ENCODE data around the gene SLC30A5. TPM values are rescaled to one million over a fixed set of nuclear protein-coding genes. Genes with fewer than 3 reads are reported as not detected.
"Not testable (repeated sequence)": the region's sequence is repeated elsewhere in the genome, so short reads cannot be mapped to it uniquely, and the experiment has no call there.

The SLC30A5 gene
- polyA plus RNA-seq, 2 donors = 18.2 to 20.2 TPM

- 73 to 83% methylated on average over 12 to 14 of the region's 14 CpGs for WGBS, 2 donors
- Histone ChIP-seq H3K4me3 (ENCODE audit: low read depth in 1 of 2, low read length in 2 of 2) (no peak overlapping the region), H3K27ac (ENCODE audit: low read depth in 2 of 2, low read length in 1 of 2) (no peak overlapping the region)
These were observed 18.2 kb upstream of the SLC30A5 start for GRCh38 chr5:69075522-69076179.

GRCh38 chr5:69078921-69079540, 14.8 kb upstream of the SLC30A5 start:
- H3K4me1 ChIP-seq (ENCODE audit: control insufficient read depth in 2 of 2, insufficient read depth in 2 of 2, low read length in 1 of 2) = no peaks in the 10 kb centered on the region
- H3K36me3 ChIP-seq (ENCODE audit: control insufficient read depth in 2 of 2, insufficient read depth in 2 of 2, low read length in 1 of 2) = no peaks in the 10 kb centered on the region
- WGBS, 2 donors = 77 to 80% methylated on average over 2 of the region's 2 CpGs
- no peaks in the 10 kb centered on the region for H3K27me3 ChIP-seq (ENCODE audit: control insufficient read depth in 1 of 2, insufficient read depth in 2 of 2, low read length in 2 of 2)
- no peak overlapping the region for H3K4me3 ChIP-seq (ENCODE audit: low read depth in 1 of 2, low read length in 2 of 2)
- H3K27ac ChIP-seq (ENCODE audit: low read depth in 2 of 2, low read length in 1 of 2) = no peak overlapping the region
- H3K9me3 ChIP-seq (ENCODE audit: control insufficient read depth in 2 of 2, insufficient read depth in 1 of 2, low read depth in 1 of 2, low read length in 1 of 2) = no peaks in the 10 kb centered on the region

More at GRCh38 chr5:69075522-69076179, 18.2 kb upstream of the SLC30A5 start:
- Histone ChIP-seq H3K4me1 (ENCODE audit: control insufficient read depth in 2 of 2, insufficient read depth in 2 of 2, low read length in 1 of 2) (no peaks in the 10 kb centered on the region), H3K36me3 (ENCODE audit: control insufficient read depth in 2 of 2, insufficient read depth in 2 of 2, low read length in 1 of 2) (no peaks in the 10 kb centered on the region), H3K27me3 (ENCODE audit: control insufficient read depth in 1 of 2, insufficient read depth in 2 of 2, low read length in 2 of 2) (no peaks in the 10 kb centered on the region), H3K9me3 (ENCODE audit: control insufficient read depth in 2 of 2, insufficient read depth in 1 of 2, low read depth in 1 of 2, low read length in 1 of 2) (no peaks in the 10 kb centered on the region)

GRCh38 chr5:69079556-69079955, 14.3 kb upstream of the SLC30A5 start:
- no peaks in the 10 kb centered on the region for H3K9me3 ChIP-seq (ENCODE audit: control insufficient read depth in 2 of 2, insufficient read depth in 1 of 2, low read depth in 1 of 2, low read length in 1 of 2)
- no peaks in the 10 kb centered on the region for H3K27me3 ChIP-seq (ENCODE audit: control insufficient read depth in 1 of 2, insufficient read depth in 2 of 2, low read length in 2 of 2)
- no peaks in the 10 kb centered on the region for H3K4me1 ChIP-seq (ENCODE audit: control insufficient read depth in 2 of 2, insufficient read depth in 2 of 2, low read length in 1 of 2)
- WGBS, 2 donors = 80 to 97% methylated on average over 6 of the region's 6 CpGs
- no peaks in the 10 kb centered on the region for H3K36me3 ChIP-seq (ENCODE audit: control insufficient read depth in 2 of 2, insufficient read depth in 2 of 2, low read length in 1 of 2)
- no peak overlapping the region for H3K4me3 ChIP-seq (ENCODE audit: low read depth in 1 of 2, low read length in 2 of 2)
- no peak overlapping the region for H3K27ac ChIP-seq (ENCODE audit: low read depth in 2 of 2, low read length in 1 of 2)

- no peak overlapping the region for H3K27ac ChIP-seq (ENCODE audit: low read depth in 2 of 2, low read length in 1 of 2)
- H3K4me1 ChIP-seq (ENCODE audit: control insufficient read depth in 2 of 2, insufficient read depth in 2 of 2, low read length in 1 of 2) = no peaks in the 10 kb centered on the region
- H3K4me3 ChIP-seq (ENCODE audit: low read depth in 1 of 2, low read length in 2 of 2) = no peak overlapping the region
- H3K9me3 ChIP-seq (ENCODE audit: control insufficient read depth in 2 of 2, insufficient read depth in 1 of 2, low read depth in 1 of 2, low read length in 1 of 2) = no peaks in the 10 kb centered on the region
- H3K36me3 ChIP-seq (ENCODE audit: control insufficient read depth in 2 of 2, insufficient read depth in 2 of 2, low read length in 1 of 2) = no peaks in the 10 kb centered on the region
- H3K27me3 ChIP-seq (ENCODE audit: control insufficient read depth in 1 of 2, insufficient read depth in 2 of 2, low read length in 2 of 2) = no peaks in the 10 kb centered on the region
These were observed 10.4 kb upstream of the SLC30A5 start for GRCh38 chr5:69083412-69083811.

GRCh38 chr5:69084195-69084594, 9.6 kb upstream of the SLC30A5 start:
- H3K4me1 ChIP-seq (ENCODE audit: control insufficient read depth in 2 of 2, insufficient read depth in 2 of 2, low read length in 1 of 2) = no peaks in the 10 kb centered on the region
- no peaks in the 10 kb centered on the region for H3K9me3 ChIP-seq (ENCODE audit: control insufficient read depth in 2 of 2, insufficient read depth in 1 of 2, low read depth in 1 of 2, low read length in 1 of 2)
- H3K27me3 ChIP-seq (ENCODE audit: control insufficient read depth in 1 of 2, insufficient read depth in 2 of 2, low read length in 2 of 2) = no peaks in the 10 kb centered on the region
- no peaks in the 10 kb centered on the region for H3K36me3 ChIP-seq (ENCODE audit: control insufficient read depth in 2 of 2, insufficient read depth in 2 of 2, low read length in 1 of 2)
- 74 to 76% methylated on average over 3 of the region's 3 CpGs for WGBS, 2 donors
- H3K27ac ChIP-seq (ENCODE audit: low read depth in 2 of 2, low read length in 1 of 2) = no peak overlapping the region
- H3K4me3 ChIP-seq (ENCODE audit: low read depth in 1 of 2, low read length in 2 of 2) = no peak overlapping the region

- Histone ChIP-seq H3K4me3 (ENCODE audit: low read depth in 1 of 2, low read length in 2 of 2) (no peak overlapping the region), H3K4me1 (ENCODE audit: control insufficient read depth in 2 of 2, insufficient read depth in 2 of 2, low read length in 1 of 2) (no peaks in the 10 kb centered on the region), H3K27me3 (ENCODE audit: control insufficient read depth in 1 of 2, insufficient read depth in 2 of 2, low read length in 2 of 2) (no peaks in the 10 kb centered on the region), H3K9me3 (ENCODE audit: control insufficient read depth in 2 of 2, insufficient read depth in 1 of 2, low read depth in 1 of 2, low read length in 1 of 2) (no peaks in the 10 kb centered on the region), H3K36me3 (ENCODE audit: control insufficient read depth in 2 of 2, insufficient read depth in 2 of 2, low read length in 1 of 2) (no peaks in the 10 kb centered on the region), H3K27ac (ENCODE audit: low read depth in 2 of 2, low read length in 1 of 2) (no peak overlapping the region)
- 80 to 83% methylated on average over 2 of the region's 2 CpGs for WGBS, 2 donors
These were observed 8.9 kb upstream of the SLC30A5 start for GRCh38 chr5:69084903-69085302.

GRCh38 chr5:69086206-69086605, 7.6 kb upstream of the SLC30A5 start:
- no peaks in the 10 kb centered on the region for H3K27me3 ChIP-seq (ENCODE audit: control insufficient read depth in 1 of 2, insufficient read depth in 2 of 2, low read length in 2 of 2)
- WGBS, 2 donors = 88 to 89% methylated on average over 5 of the region's 5 CpGs
- H3K9me3 ChIP-seq (ENCODE audit: control insufficient read depth in 2 of 2, insufficient read depth in 1 of 2, low read depth in 1 of 2, low read length in 1 of 2) = no peaks in the 10 kb centered on the region
- no peak overlapping the region for H3K27ac ChIP-seq (ENCODE audit: low read depth in 2 of 2, low read length in 1 of 2)
- no peaks in the 10 kb centered on the region for H3K4me1 ChIP-seq (ENCODE audit: control insufficient read depth in 2 of 2, insufficient read depth in 2 of 2, low read length in 1 of 2)
- no peaks in the 10 kb centered on the region for H3K36me3 ChIP-seq (ENCODE audit: control insufficient read depth in 2 of 2, insufficient read depth in 2 of 2, low read length in 1 of 2)
- no peak overlapping the region for H3K4me3 ChIP-seq (ENCODE audit: low read depth in 1 of 2, low read length in 2 of 2)

GRCh38 chr5:69088006-69088405, 5.8 kb upstream of the SLC30A5 start:
- H3K4me3 ChIP-seq (ENCODE audit: low read depth in 1 of 2, low read length in 2 of 2); H3K27me3 ChIP-seq (ENCODE audit: control insufficient read depth in 1 of 2, insufficient read depth in 2 of 2, low read length in 2 of 2); H3K36me3 ChIP-seq (ENCODE audit: control insufficient read depth in 2 of 2, insufficient read depth in 2 of 2, low read length in 1 of 2); H3K4me1 ChIP-seq (ENCODE audit: control insufficient read depth in 2 of 2, insufficient read depth in 2 of 2, low read length in 1 of 2); H3K9me3 ChIP-seq (ENCODE audit: control insufficient read depth in 2 of 2, insufficient read depth in 1 of 2, low read depth in 1 of 2, low read length in 1 of 2); H3K27ac ChIP-seq (ENCODE audit: low read depth in 2 of 2, low read length in 1 of 2): not testable (repeated sequence)
- 72 to 93% methylated on average over 7 of the region's 7 CpGs for WGBS, 2 donors

- H3K4me3 ChIP-seq (ENCODE audit: low read depth in 1 of 2, low read length in 2 of 2) = no peak overlapping the region
- H3K9me3 ChIP-seq (ENCODE audit: control insufficient read depth in 2 of 2, insufficient read depth in 1 of 2, low read depth in 1 of 2, low read length in 1 of 2) = no peaks in the 10 kb centered on the region
- no peak overlapping the region for H3K27ac ChIP-seq (ENCODE audit: low read depth in 2 of 2, low read length in 1 of 2)
- H3K4me1 ChIP-seq (ENCODE audit: control insufficient read depth in 2 of 2, insufficient read depth in 2 of 2, low read length in 1 of 2) = no peaks in the 10 kb centered on the region
- no peaks in the 10 kb centered on the region for H3K27me3 ChIP-seq (ENCODE audit: control insufficient read depth in 1 of 2, insufficient read depth in 2 of 2, low read length in 2 of 2)
- H3K36me3 ChIP-seq (ENCODE audit: control insufficient read depth in 2 of 2, insufficient read depth in 2 of 2, low read length in 1 of 2) = no peaks in the 10 kb centered on the region
- 81 to 82% methylated on average over 3 of the region's 3 CpGs for WGBS, 2 donors
These were observed 3.7 kb upstream of the SLC30A5 start for GRCh38 chr5:69090158-69090557.

DNA sequence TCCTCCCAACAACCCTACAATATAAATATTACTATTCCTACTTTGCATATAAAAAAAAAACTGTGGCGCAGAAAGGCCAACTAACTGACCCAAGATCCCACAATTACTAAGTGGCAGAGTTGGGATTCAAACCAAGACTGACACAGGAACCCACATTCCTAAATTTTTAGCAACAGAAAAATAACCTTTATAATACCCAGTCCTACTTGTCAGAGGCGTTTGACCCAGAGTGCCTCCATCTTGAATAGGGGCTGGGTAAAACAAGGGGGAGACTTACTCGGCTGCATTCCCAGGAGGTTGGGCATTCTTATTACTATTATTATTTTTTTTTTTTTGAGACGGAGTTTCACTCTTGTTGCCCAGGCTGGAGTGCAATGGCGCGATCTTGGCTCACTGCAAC, 2.0 kb upstream of the SLC30A5 start:
- Histone ChIP-seq H3K4me3 (ENCODE audit: low read depth in 1 of 2, low read length in 2 of 2) (no peak overlapping the region), H3K27me3 (ENCODE audit: control insufficient read depth in 1 of 2, insufficient read depth in 2 of 2, low read length in 2 of 2) (no peaks in the 10 kb centered on the region), H3K9me3 (ENCODE audit: control insufficient read depth in 2 of 2, insufficient read depth in 1 of 2, low read depth in 1 of 2, low read length in 1 of 2) (no peaks in the 10 kb centered on the region), H3K4me1 (ENCODE audit: control insufficient read depth in 2 of 2, insufficient read depth in 2 of 2, low read length in 1 of 2) (no peaks in the 10 kb centered on the region), H3K36me3 (ENCODE audit: control insufficient read depth in 2 of 2, insufficient read depth in 2 of 2, low read length in 1 of 2) (no peaks in the 10 kb centered on the region), H3K27ac (ENCODE audit: low read depth in 2 of 2, low read length in 1 of 2) (no peak overlapping the region)
- WGBS, 2 donors = 89 to 94% methylated on average over 6 of the region's 6 CpGs

Measured in esophagus (tissue), 2 donors.